ENCODE results near the gene CTNNBL1.
"Not testable (repeated sequence)": the region's sequence is repeated elsewhere in the genome, so short reads cannot be mapped to it uniquely, and the experiment has no call there.

Gene CTNNBL1

GRCh38 chr20:37657924-37658804, 35.7 kb upstream of the CTNNBL1 start:
- Histone ChIP-seq H3K27ac (ENCODE audit: poor library complexity, severe bottlenecking) (no peak overlapping the region), H3K27me3 (ENCODE audit: insufficient read depth, poor library complexity, severe bottlenecking) (peaks cover 9% of the 10 kb centered on the region), H3K9me3 (ENCODE audit: severe bottlenecking) (no peaks in the 10 kb centered on the region), H3K36me3 (ENCODE audit: low read depth) (no peaks in the 10 kb centered on the region), H3K4me3 (ENCODE audit: severe bottlenecking) (no peak overlapping the region), H3K4me1 (ENCODE audit: insufficient read depth, poor library complexity, severe bottlenecking) (no peaks in the 10 kb centered on the region)
- TF ChIP-seq CTCF (IDR thresholded peaks at IDR 0.05; ENCODE audit: poor library complexity, severe bottlenecking) = no peak
- ATAC-seq (ENCODE audit: low read depth) (no peak; the same call in 2 of the 3 replicates), DNase-seq (ENCODE audit: low spot score) (no peak)

- no peaks in the 10 kb centered on the region for H3K9me3 ChIP-seq (ENCODE audit: severe bottlenecking)
- TF ChIP-seq CTCF (IDR thresholded peaks at IDR 0.05; ENCODE audit: poor library complexity, severe bottlenecking) = no peak
- H3K27me3 ChIP-seq (ENCODE audit: insufficient read depth, poor library complexity, severe bottlenecking) = peaks cover 9% of the 10 kb centered on the region
- H3K27ac ChIP-seq (ENCODE audit: poor library complexity, severe bottlenecking) = no peak overlapping the region
- H3K36me3 ChIP-seq (ENCODE audit: low read depth) = no peaks in the 10 kb centered on the region
- H3K4me1 ChIP-seq (ENCODE audit: insufficient read depth, poor library complexity, severe bottlenecking) = no peaks in the 10 kb centered on the region
- DNase-seq (ENCODE audit: low spot score) = no peak
- H3K4me3 ChIP-seq (ENCODE audit: severe bottlenecking) = no peak overlapping the region
- no peak for ATAC-seq (ENCODE audit: low read depth)
Measured at GRCh38 chr20:37661519-37661918, 32.3 kb upstream of the CTNNBL1 start.

GRCh38 chr20:37662308-37662707, 31.5 kb upstream of the CTNNBL1 start:
- peak; percentile 33; the same call in 1 of the 3 replicates for ATAC-seq (ENCODE audit: low read depth)
- Histone ChIP-seq H3K27me3 (ENCODE audit: insufficient read depth, poor library complexity, severe bottlenecking) (peaks cover 9% of the 10 kb centered on the region), H3K4me1 (ENCODE audit: insufficient read depth, poor library complexity, severe bottlenecking) (no peaks in the 10 kb centered on the region), H3K4me3 (ENCODE audit: severe bottlenecking) (no peak overlapping the region), H3K27ac (ENCODE audit: poor library complexity, severe bottlenecking) (no peak overlapping the region), H3K36me3 (ENCODE audit: low read depth) (no peaks in the 10 kb centered on the region), H3K9me3 (ENCODE audit: severe bottlenecking) (no peaks in the 10 kb centered on the region)
- DNase-seq (ENCODE audit: low spot score) = no peak
- TF ChIP-seq CTCF (IDR thresholded peaks at IDR 0.05; ENCODE audit: poor library complexity, severe bottlenecking) = no peak

- H3K4me1 ChIP-seq (ENCODE audit: insufficient read depth, poor library complexity, severe bottlenecking); H3K27ac ChIP-seq (ENCODE audit: poor library complexity, severe bottlenecking); H3K27me3 ChIP-seq (ENCODE audit: insufficient read depth, poor library complexity, severe bottlenecking); ATAC-seq (ENCODE audit: low read depth); DNase-seq (ENCODE audit: low spot score); H3K4me3 ChIP-seq (ENCODE audit: severe bottlenecking); H3K36me3 ChIP-seq (ENCODE audit: low read depth); H3K9me3 ChIP-seq (ENCODE audit: severe bottlenecking): not testable (repeated sequence)
Measured at GRCh38 chr20:37664595-37664994, 29.2 kb upstream of the CTNNBL1 start.

- Histone ChIP-seq H3K9me3 (ENCODE audit: severe bottlenecking) (no peaks in the 10 kb centered on the region), H3K27me3 (ENCODE audit: insufficient read depth, poor library complexity, severe bottlenecking) (peaks cover 10% of the 10 kb centered on the region), H3K4me1 (ENCODE audit: insufficient read depth, poor library complexity, severe bottlenecking) (peaks cover 12% of the 10 kb centered on the region), H3K4me3 (ENCODE audit: severe bottlenecking) (no peak overlapping the region), H3K27ac (ENCODE audit: poor library complexity, severe bottlenecking) (no peak overlapping the region), H3K36me3 (ENCODE audit: low read depth) (no peaks in the 10 kb centered on the region)
- ATAC-seq (ENCODE audit: low read depth) (no peak), DNase-seq (ENCODE audit: low spot score) (no peak)
- TF ChIP-seq CTCF (IDR thresholded peaks at IDR 0.05; ENCODE audit: poor library complexity, severe bottlenecking) = no peak
Measured at GRCh38 chr20:37668166-37668565, 25.7 kb upstream of the CTNNBL1 start.
